Coronary artery (tissue), 2 donors: Measurements from ENCODE around the gene LMAN1L.

Experiments
- DNase-seq: peaks from one replicate; pipeline ENCODE4 v3.0.0-alpha.2; 2017; ENCODE audit warnings: low spot score
- H3K27ac ChIP-seq, 2 donors: fragments of 200-600 bp; sonication (generic); one replicate each; pipeline ENCODE4 v1.5.1; 2016 to 2019
- H3K4me3 ChIP-seq: fragments of 200-600 bp; sonication (generic); 2 replicates; pipeline ENCODE4 v1.5.1; 2016; ENCODE audit warnings: mild to moderate bottlenecking, moderate library complexity
- TF ChIP-seq, protein P1 (sequence below): fragments of 200-600 bp; sonication (generic); IDR thresholded peaks from one replicate; pipeline ENCODE4 v1.5.1; 2019; ENCODE audit warnings: antibody characterized with exemption

Gene LMAN1L

DNA sequence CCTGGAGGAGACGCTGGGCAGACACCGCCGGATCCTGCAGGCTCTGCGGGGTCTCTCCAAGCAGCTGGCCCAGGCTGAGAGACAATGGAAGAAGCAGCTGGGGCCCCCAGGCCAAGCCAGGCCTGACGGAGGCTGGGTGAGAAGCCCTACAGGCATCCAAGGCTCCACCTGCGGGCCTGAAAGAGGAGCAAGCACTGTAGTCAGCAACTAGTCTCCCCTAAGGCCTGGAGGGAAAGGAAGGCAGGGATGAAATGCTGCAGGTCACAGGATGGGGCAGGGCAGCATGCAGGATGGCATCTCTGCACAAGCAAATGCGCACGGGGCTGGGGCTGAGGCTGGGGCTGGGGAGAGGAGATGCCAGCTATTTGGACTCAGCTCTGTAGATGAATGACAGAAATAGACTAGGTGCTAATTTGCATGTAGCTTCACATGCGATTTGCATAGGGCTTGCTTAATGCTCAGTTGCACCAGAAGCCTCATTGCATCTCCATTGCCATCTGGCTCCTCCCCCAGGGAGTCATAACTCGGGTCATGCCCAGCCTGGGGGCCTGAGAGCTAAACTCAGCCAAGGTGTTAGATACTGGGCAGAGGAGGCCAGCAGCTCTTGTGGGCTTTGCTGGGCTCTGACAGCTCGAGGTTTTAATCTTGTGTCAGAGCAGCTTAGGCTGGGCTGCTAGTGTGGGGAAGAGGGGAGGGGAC, 8.6 kb downstream of the LMAN1L start:
- no peak overlapping the region for H3K27ac ChIP-seq
- no peak for DNase-seq

DNA sequence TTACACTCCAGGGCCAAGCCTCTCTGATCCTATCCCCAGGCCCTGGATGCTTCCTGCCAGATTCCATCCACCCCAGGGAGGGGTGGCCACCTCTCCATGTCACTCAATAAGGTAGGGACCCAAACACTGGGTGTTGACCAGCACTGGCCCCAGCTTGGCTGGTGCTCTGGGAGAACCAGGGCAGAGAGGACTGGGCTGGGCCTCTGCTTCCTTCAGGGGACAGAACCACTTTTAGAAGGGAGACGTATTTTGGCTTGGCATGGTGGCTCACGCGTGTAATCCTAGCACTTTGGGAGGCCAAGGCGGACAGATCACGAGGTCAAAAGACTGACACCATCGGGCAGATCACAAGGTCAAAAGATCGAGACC, 9.1 kb downstream of the LMAN1L start:
- H3K4me3 ChIP-seq: no peak overlapping the region
- H3K27ac ChIP-seq: no peak overlapping the region
- TF ChIP-seq, protein P1, sequence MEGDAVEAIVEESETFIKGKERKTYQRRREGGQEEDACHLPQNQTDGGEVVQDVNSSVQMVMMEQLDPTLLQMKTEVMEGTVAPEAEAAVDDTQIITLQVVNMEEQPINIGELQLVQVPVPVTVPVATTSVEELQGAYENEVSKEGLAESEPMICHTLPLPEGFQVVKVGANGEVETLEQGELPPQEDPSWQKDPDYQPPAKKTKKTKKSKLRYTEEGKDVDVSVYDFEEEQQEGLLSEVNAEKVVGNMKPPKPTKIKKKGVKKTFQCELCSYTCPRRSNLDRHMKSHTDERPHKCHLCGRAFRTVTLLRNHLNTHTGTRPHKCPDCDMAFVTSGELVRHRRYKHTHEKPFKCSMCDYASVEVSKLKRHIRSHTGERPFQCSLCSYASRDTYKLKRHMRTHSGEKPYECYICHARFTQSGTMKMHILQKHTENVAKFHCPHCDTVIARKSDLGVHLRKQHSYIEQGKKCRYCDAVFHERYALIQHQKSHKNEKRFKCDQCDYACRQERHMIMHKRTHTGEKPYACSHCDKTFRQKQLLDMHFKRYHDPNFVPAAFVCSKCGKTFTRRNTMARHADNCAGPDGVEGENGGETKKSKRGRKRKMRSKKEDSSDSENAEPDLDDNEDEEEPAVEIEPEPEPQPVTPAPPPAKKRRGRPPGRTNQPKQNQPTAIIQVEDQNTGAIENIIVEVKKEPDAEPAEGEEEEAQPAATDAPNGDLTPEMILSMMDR: no peak
- no peak for DNase-seq

More for the DNA sequence above, 8.6 kb downstream of the LMAN1L start:
- no peak overlapping the region for H3K4me3 ChIP-seq
- TF ChIP-seq, protein P1: no peak

DNA sequence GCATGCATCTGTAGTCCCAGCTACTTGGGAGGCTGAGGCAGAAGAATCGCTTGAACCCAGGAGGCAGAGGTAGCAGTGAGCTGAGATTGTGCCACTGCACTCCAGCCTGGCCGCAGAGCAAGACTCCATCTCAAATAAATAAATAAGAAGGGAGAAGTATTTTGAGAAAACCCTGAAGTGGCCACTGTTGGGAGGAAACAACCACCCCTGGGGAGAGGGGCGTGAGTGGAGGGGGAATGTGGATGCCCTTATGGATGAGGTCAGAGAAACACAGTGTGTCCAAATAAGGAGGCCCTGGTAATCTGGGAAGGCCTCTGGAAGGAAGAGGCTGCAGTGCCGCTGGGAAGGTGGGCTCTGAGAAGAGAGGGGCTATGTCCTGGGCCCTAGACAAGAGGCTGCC, 9.6 kb downstream of the LMAN1L start:
- no peak for DNase-seq
- TF ChIP-seq, protein P1: no peak
- Histone ChIP-seq H3K4me3 (no peak overlapping the region), H3K27ac (no peak overlapping the region)

DNA sequence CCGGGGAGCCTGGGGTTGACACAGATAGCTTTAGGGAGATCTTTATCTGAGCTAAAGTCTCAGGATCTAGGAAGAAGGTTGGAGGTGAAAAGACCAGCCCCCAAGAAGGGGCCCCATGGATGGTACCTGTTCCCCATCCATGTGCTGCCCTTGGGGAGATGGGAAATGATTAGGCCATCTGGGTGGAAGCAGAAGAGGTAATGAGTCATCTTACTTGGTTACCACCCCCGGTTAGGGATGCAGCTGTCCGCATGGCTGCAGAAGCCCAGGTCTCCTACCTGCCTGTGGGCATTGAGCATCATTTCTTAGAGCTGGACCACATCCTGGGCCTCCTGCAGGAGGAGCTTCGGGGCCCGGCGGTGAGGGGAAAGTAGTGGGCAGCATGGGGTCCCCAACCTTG, 10.7 kb downstream of the LMAN1L start:
- DNase-seq: no peak
- TF ChIP-seq, protein P1: no peak
- H3K4me3 ChIP-seq: no peak overlapping the region
- no peak overlapping the region for H3K27ac ChIP-seq

DNA sequence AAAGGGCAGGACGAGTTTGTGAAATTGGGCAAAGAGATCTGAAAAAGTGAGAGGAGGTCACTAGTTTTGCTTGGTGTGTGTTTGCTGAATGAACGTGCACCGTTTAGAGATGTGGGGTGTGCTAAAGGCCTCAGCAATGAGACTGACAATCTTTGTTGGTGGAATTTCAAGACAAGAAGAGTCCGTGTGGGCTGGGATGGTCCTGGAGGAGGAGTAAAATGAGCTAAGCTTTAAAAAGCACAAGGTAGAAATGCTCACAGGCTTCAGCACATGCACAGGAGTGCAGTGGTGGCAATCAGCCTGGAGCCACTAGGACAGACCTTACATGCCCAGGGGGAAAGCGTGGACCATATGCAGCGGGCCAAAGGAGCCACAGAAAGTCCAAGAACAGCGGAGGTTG, 12.3 kb downstream of the LMAN1L start:
- Histone ChIP-seq H3K4me3 (no peak overlapping the region), H3K27ac (no peak overlapping the region)
- no peak for DNase-seq
- TF ChIP-seq, protein P1: no peak

DNA sequence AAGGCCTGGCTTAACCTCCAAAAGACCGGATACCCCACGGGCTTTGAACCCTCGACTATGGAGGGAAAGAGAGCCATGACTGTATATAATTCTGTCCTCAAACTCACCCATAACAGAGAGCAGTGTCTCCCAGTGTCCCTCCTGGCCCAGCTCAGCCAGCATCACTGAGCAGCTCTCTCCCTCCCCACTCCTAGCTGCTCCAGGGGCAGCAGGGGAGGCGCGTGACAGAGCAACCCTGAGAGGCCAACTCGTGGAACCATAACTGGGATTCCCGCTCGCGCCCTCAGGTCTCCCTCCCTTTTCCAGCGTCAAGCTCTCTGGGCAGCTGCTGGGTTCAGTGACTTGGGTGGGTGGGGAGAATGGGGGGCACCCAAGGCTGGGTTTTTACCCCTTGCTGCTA, 13.2 kb downstream of the LMAN1L start:
- H3K4me3 ChIP-seq: no peak overlapping the region
- DNase-seq: no peak

DNA sequence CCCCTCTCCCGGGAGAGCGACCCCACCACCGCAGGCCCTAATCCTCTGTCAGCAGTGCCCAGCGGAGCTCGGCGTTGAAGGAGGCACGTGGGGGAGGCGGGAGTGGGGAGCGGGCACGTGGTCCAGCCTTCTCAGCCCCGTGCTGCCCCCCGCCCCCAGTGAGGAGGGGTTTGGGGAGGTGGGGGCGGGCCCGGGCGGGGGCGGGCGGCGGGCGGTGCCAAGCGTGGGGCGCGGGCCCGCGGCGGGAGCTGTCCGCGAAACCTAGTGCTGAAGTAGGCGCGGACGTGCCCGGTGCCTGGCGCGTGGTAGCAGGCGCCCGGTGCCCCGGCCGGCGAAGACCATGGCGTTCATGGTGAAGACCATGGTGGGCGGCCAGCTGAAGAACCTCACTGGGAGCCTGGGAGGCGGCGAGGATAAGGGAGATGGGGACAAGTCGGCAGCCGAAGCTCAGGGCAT, 13.8 kb downstream of the LMAN1L start, which contains the start of gene CPLX3:
Gene CPLX3, plus strand, starts transcription at position 264 of the 456 bp plus-strand sequence. Its CDS starts 77 bp downstream, at position 341.
- no peak within 1 kb of the TSS for H3K4me3 ChIP-seq
- TF ChIP-seq, protein P1: no peak
- no peak for DNase-seq
- H3K27ac ChIP-seq: no peak within 1 kb of the TSS

More for the DNA sequence above, 13.2 kb downstream of the LMAN1L start:
- H3K27ac ChIP-seq: no peak overlapping the region
- TF ChIP-seq, protein P1: no peak
